Mesenchymal stem cell (in vitro differentiated cells and primary cell): ENCODE results near the gene MACROD2.

Source experiments
- DNase-seq: peaks from one replicate; pipeline ENCODE4 v3.0.0-alpha.2; 2013
- H2AFZ ChIP-seq: one replicate; pipeline ENCODE4 v1.6.1; 2013; ENCODE audit warnings: low read depth, mild to moderate bottlenecking, control low read depth, inconsistent platforms, low read length, moderate library complexity
- H2AK5ac ChIP-seq: 2 replicates; pipeline ENCODE4 v1.6.1; 2013; ENCODE audit warnings: low read length, moderate library complexity, mild to moderate bottlenecking, inconsistent platforms; ENCODE audit not compliant: severe bottlenecking
- H2BK120ac ChIP-seq: one replicate; pipeline ENCODE4 v1.6.1; 2013; ENCODE audit warnings: low read depth, mild to moderate bottlenecking, inconsistent platforms, low read length, moderate library complexity
- H2BK12ac ChIP-seq, 2 experiments: one replicate each; pipeline ENCODE4 v1.6.1; 2013; ENCODE audit warnings: inconsistent platforms in 2 of 2, low read length in 2 of 2, mild to moderate bottlenecking in 2 of 2, moderate library complexity in 2 of 2, control low read depth in 1 of 2
- H2BK15ac ChIP-seq: one replicate; pipeline ENCODE4 v1.6.1; 2013; ENCODE audit warnings: mild to moderate bottlenecking, low read depth, inconsistent platforms; ENCODE audit not compliant: poor library complexity, severe bottlenecking
- H2BK5ac ChIP-seq: 2 replicates; pipeline ENCODE4 v1.6.1; 2013; ENCODE audit warnings: low read depth, mild to moderate bottlenecking, low read length, control low read depth, inconsistent platforms; ENCODE audit not compliant: poor library complexity, severe bottlenecking
- H3K14ac ChIP-seq, 2 experiments: one replicate each; pipeline ENCODE4 v1.6.1; 2013; ENCODE audit warnings: inconsistent platforms in 2 of 2, low read length in 2 of 2, control low read depth in 1 of 2, mild to moderate bottlenecking in 1 of 2, moderate library complexity in 1 of 2
- H3K18ac ChIP-seq, 2 experiments: one replicate each; pipeline ENCODE4 v1.6.1; 2013; ENCODE audit warnings: inconsistent platforms in 2 of 2, low read length in 2 of 2, control low read depth in 1 of 2, low read depth in 1 of 2, mild to moderate bottlenecking in 1 of 2
- H3K23ac ChIP-seq, 2 experiments: one replicate each; pipeline ENCODE4 v1.6.1; 2013; ENCODE audit warnings: inconsistent platforms in 2 of 2, low read length in 2 of 2, mild to moderate bottlenecking in 2 of 2, moderate library complexity in 2 of 2, control low read depth in 1 of 2
- H3K27ac ChIP-seq: 2 replicates; pipeline ENCODE4 v1.5.1; 2013; ENCODE audit warnings: mild to moderate bottlenecking, moderate library complexity, low read length, control low read depth, inconsistent platforms; ENCODE audit not compliant: poor library complexity, severe bottlenecking
- H3K27me3 ChIP-seq, 2 experiments: 2 replicates each; pipeline versions ENCODE4 v1.6.1 to v1.7.0; 2013; ENCODE audit warnings: low read length in 2 of 2, mild to moderate bottlenecking in 2 of 2, moderate library complexity in 2 of 2, control low read depth in 1 of 2, inconsistent platforms in 1 of 2; ENCODE audit not compliant: control insufficient read depth in 1 of 2, insufficient read depth in 1 of 2
- H3K36me3 ChIP-seq, 2 experiments: 2 replicates each; pipeline versions ENCODE4 v1.6.1 to v1.7.0; 2013; ENCODE audit warnings: low read length in 2 of 2, control low read depth in 1 of 2, inconsistent platforms in 1 of 2, low read depth in 1 of 2, mild to moderate bottlenecking in 1 of 2; ENCODE audit not compliant: insufficient read depth in 2 of 2, control insufficient read depth in 1 of 2
- H3K4ac ChIP-seq, 2 experiments: one replicate each; pipeline ENCODE4 v1.6.1; 2013; ENCODE audit warnings: inconsistent platforms in 2 of 2, low read length in 2 of 2, mild to moderate bottlenecking in 2 of 2, moderate library complexity in 2 of 2, control low read depth in 1 of 2, low read depth in 1 of 2
- H3K4me1 ChIP-seq: 2 replicates; pipeline ENCODE4 v1.6.1; 2013; ENCODE audit warnings: low read depth, low read length, control low read depth; ENCODE audit not compliant: control insufficient read depth, insufficient read depth
- H3K4me2 ChIP-seq: 2 replicates; pipeline ENCODE4 v1.6.1; 2013; ENCODE audit warnings: low read length, mild to moderate bottlenecking, inconsistent platforms; ENCODE audit not compliant: poor library complexity, severe bottlenecking
- H3K4me3 ChIP-seq, 2 experiments: 2 replicates each; pipeline versions ENCODE4 v1.5.1 to v1.7.0; 2013; ENCODE audit warnings: low read length in 2 of 2, mild to moderate bottlenecking in 2 of 2, control low read depth in 1 of 2, low read depth in 1 of 2; ENCODE audit not compliant: insufficient read depth in 1 of 2
- H3K79me1 ChIP-seq: replicated peaks from 2 replicates; pipeline ENCODE4 v1.6.1; 2013; ENCODE audit warnings: mild to moderate bottlenecking, control low read depth, low read length, inconsistent platforms; ENCODE audit not compliant: poor library complexity, severe bottlenecking
- H3K9ac ChIP-seq: 2 replicates; pipeline ENCODE4 v1.7.0; 2013; ENCODE audit warnings: mild to moderate bottlenecking, low read length, moderate library complexity
- H3K9me3 ChIP-seq: 2 replicates; pipeline ENCODE4 v1.7.0; 2013; ENCODE audit warnings: mild to moderate bottlenecking, low read length; ENCODE audit not compliant: control insufficient read depth
- H4K8ac ChIP-seq: one replicate; pipeline ENCODE4 v1.6.1; 2013; ENCODE audit warnings: inconsistent platforms, mild to moderate bottlenecking, low read length, moderate library complexity
- H4K91ac ChIP-seq: one replicate; pipeline ENCODE4 v1.6.1; 2013; ENCODE audit warnings: mild to moderate bottlenecking, low read length, inconsistent platforms
- WGBS: methylation state at CpG from one replicate; pipeline ENCODE4 v1.1.7; 2013; ENCODE audit warnings: mixed read lengths; 5-methylcytosine and 5-hydroxymethylcytosine counted together

The MACROD2 gene

GRCh38 chr20:16030253-16030652 is 2034.9 kb downstream of the MACROD2 start:
- no peak overlapping the region for H4K8ac ChIP-seq
- H3K4me3 ChIP-seq = no peak overlapping the region
- no peak overlapping the region for H3K18ac ChIP-seq
- no peak overlapping the region for H2BK12ac ChIP-seq
- no peak overlapping the region for H3K23ac ChIP-seq
- no peak for DNase-seq
- no peaks in the 10 kb centered on the region for H3K79me1 ChIP-seq
- H3K27ac ChIP-seq = no peak overlapping the region
- no peak overlapping the region for H2BK5ac ChIP-seq
- H2BK120ac ChIP-seq = no peak overlapping the region
- H3K9me3 ChIP-seq = no peaks in the 10 kb centered on the region
- no peak overlapping the region for H4K91ac ChIP-seq
- H3K4ac ChIP-seq = no peak overlapping the region
- whole genome bisulfite sequencing = 25% methylated on average over 1 of the region's 2 CpGs
- H3K9ac ChIP-seq = no peak overlapping the region
- H2AFZ ChIP-seq = no peak overlapping the region
- no peak overlapping the region for H3K14ac ChIP-seq
- H3K27me3 ChIP-seq = no peaks in the 10 kb centered on the region
- peaks cover 2% of the 10 kb centered on the region for H3K4me1 ChIP-seq
- no peak overlapping the region for H2AK5ac ChIP-seq
- H3K36me3 ChIP-seq = no peaks in the 10 kb centered on the region
- H2BK15ac ChIP-seq = no peak overlapping the region
- H3K4me2 ChIP-seq = no peak overlapping the region

GRCh38 chr20:16035576-16035975 is 2040.3 kb downstream of the MACROD2 start:
- no peak overlapping the region for H3K4ac ChIP-seq
- H3K27me3 ChIP-seq = no peaks in the 10 kb centered on the region
- H2AFZ ChIP-seq = no peak overlapping the region
- no peak overlapping the region for H2BK15ac ChIP-seq
- H4K8ac ChIP-seq = no peak overlapping the region
- no peak overlapping the region for H3K4me2 ChIP-seq
- no peak overlapping the region for H3K23ac ChIP-seq
- H3K9ac ChIP-seq = no peak overlapping the region
- H3K4me3 ChIP-seq = no peak overlapping the region
- no peak overlapping the region for H2BK5ac ChIP-seq
- no peak overlapping the region for H4K91ac ChIP-seq
- no peak overlapping the region for H3K14ac ChIP-seq
- no peak overlapping the region for H3K18ac ChIP-seq
- H3K27ac ChIP-seq = no peak overlapping the region
- no peak overlapping the region for H2BK12ac ChIP-seq
- no peak overlapping the region for H2BK120ac ChIP-seq
- no peak overlapping the region for H2AK5ac ChIP-seq
- no peaks in the 10 kb centered on the region for H3K79me1 ChIP-seq
- H3K9me3 ChIP-seq = no peaks in the 10 kb centered on the region
- 69% methylated on average over 2 of the region's 3 CpGs for WGBS
- no peak for DNase-seq
- no peaks in the 10 kb centered on the region for H3K36me3 ChIP-seq
- no peaks in the 10 kb centered on the region for H3K4me1 ChIP-seq

GRCh38 chr20:16036331-16036730 is 2041.0 kb downstream of the MACROD2 start:
- no peak overlapping the region for H4K8ac ChIP-seq
- H3K79me1 ChIP-seq = no peaks in the 10 kb centered on the region
- H2AFZ ChIP-seq = no peak overlapping the region
- no peaks in the 10 kb centered on the region for H3K36me3 ChIP-seq
- H3K4ac ChIP-seq = no peak overlapping the region
- H3K27ac ChIP-seq = no peak overlapping the region
- no peaks in the 10 kb centered on the region for H3K4me1 ChIP-seq
- 74% methylated on average over 1 of the region's 1 CpG for WGBS
- H4K91ac ChIP-seq = no peak overlapping the region
- no peak overlapping the region for H2BK15ac ChIP-seq
- H2BK120ac ChIP-seq = no peak overlapping the region
- no peak overlapping the region for H3K4me3 ChIP-seq
- no peak overlapping the region for H3K18ac ChIP-seq
- H2BK5ac ChIP-seq = no peak overlapping the region
- no peak for DNase-seq
- no peaks in the 10 kb centered on the region for H3K27me3 ChIP-seq
- H3K9me3 ChIP-seq = no peaks in the 10 kb centered on the region
- no peak overlapping the region for H2BK12ac ChIP-seq
- no peak overlapping the region for H2AK5ac ChIP-seq
- H3K4me2 ChIP-seq = no peak overlapping the region
- H3K14ac ChIP-seq = no peak overlapping the region
- H3K9ac ChIP-seq = no peak overlapping the region
- no peak overlapping the region for H3K23ac ChIP-seq

GRCh38 chr20:16040742-16041141 is 2045.4 kb downstream of the MACROD2 start:
- no peak overlapping the region for H3K23ac ChIP-seq
- H3K27ac ChIP-seq = no peak overlapping the region

More at GRCh38 chr20:16040742-16041141, 2045.4 kb downstream of the MACROD2 start:
- Histone ChIP-seq H2BK15ac (no peak overlapping the region), H3K4me3 (no peak overlapping the region), H3K79me1 (no peaks in the 10 kb centered on the region), H2BK120ac (no peak overlapping the region), H3K4ac (no peak overlapping the region), H3K27me3 (no peaks in the 10 kb centered on the region), H3K9ac (no peak overlapping the region), H4K8ac (no peak overlapping the region), H3K4me2 (no peak overlapping the region), H2AK5ac (no peak overlapping the region), H2BK5ac (no peak overlapping the region), H2BK12ac (no peak overlapping the region), H3K36me3 (no peaks in the 10 kb centered on the region), H3K9me3 (no peaks in the 10 kb centered on the region), H3K14ac (no peak overlapping the region), H3K18ac (no peak overlapping the region), H2AFZ (no peak overlapping the region), H4K91ac (no peak overlapping the region), H3K4me1 (no peaks in the 10 kb centered on the region)
- no peak for DNase-seq
